DND-41 (cell line): ENCODE results near the gene PTPN1.

Experiments
- ATAC-seq: fragments of 200-7000 bp; cut with Tn5 transposase; 3 replicates; pipeline ENCODE4 v1.9.1; 2021; ENCODE audit warnings: low read depth; ENCODE audit not compliant: insufficient read depth
- DNase-seq: peaks from one replicate; pipeline ENCODE4 v3.0.0-alpha.2; 2020
- H2AFZ ChIP-seq: 2 replicates; pipeline ENCODE4 v1.6.0; 2012; ENCODE audit warnings: low read depth, low read length
- H3K27ac ChIP-seq: 2 replicates; pipeline ENCODE4 v1.5.1; 2012; ENCODE audit warnings: low read length, inconsistent platforms
- H3K27me3 ChIP-seq: fragments of 200-600 bp; sonication (generic); 2 replicates; pipeline ENCODE4 v1.6.0; 2012; ENCODE audit warnings: low read length, mild to moderate bottlenecking, inconsistent platforms; ENCODE audit not compliant: insufficient read depth, poor library complexity
- H3K36me3 ChIP-seq: 2 replicates; pipeline ENCODE4 v1.5.1; 2012; ENCODE audit warnings: low read length, inconsistent platforms; ENCODE audit not compliant: insufficient read depth
- H3K4me1 ChIP-seq: 2 replicates; pipeline ENCODE4 v1.5.1; 2012; ENCODE audit warnings: mild to moderate bottlenecking, low read length; ENCODE audit not compliant: insufficient read depth
- H3K4me2 ChIP-seq: 2 replicates; pipeline ENCODE4 v1.6.0; 2012; ENCODE audit warnings: mild to moderate bottlenecking, moderate library complexity, low read length, inconsistent platforms; ENCODE audit not compliant: insufficient read depth
- H3K4me3 ChIP-seq, 2 experiments: fragments of 200-600 bp in 1 of 2; shearing (Covaris generic) in 1 of 2; 2 replicates each; pipeline ENCODE4 v1.5.1; 2012 to 2016; ENCODE audit warnings: inconsistent platforms in 2 of 2, low read length in 2 of 2, mild to moderate bottlenecking in 2 of 2, low read depth in 1 of 2, moderate library complexity in 1 of 2
- H3K79me2 ChIP-seq: 2 replicates; pipeline ENCODE4 v1.6.0; 2012; ENCODE audit warnings: low read length, inconsistent platforms; ENCODE audit not compliant: insufficient read depth
- H3K9ac ChIP-seq: 2 replicates; pipeline ENCODE4 v1.6.0; 2012; ENCODE audit warnings: low read depth, mild to moderate bottlenecking, inconsistent platforms, low read length, moderate library complexity
- H3K9me3 ChIP-seq: 2 replicates; pipeline ENCODE4 v1.5.1; 2012; ENCODE audit warnings: low read length, moderate library complexity, mild to moderate bottlenecking, inconsistent platforms; ENCODE audit not compliant: insufficient read depth, severe bottlenecking
- H4K20me1 ChIP-seq: 2 replicates; pipeline ENCODE4 v1.6.0; 2012; ENCODE audit warnings: low read length; ENCODE audit not compliant: insufficient read depth
- CTCF ChIP-seq: IDR thresholded peaks from 2 replicates; pipeline ENCODE4 v1.5.1; 2012; ENCODE audit warnings: borderline replicate concordance, low read length, moderate library complexity, mild to moderate bottlenecking; ENCODE audit not compliant: poor library complexity, severe bottlenecking; ENCODE audit errors: extremely low read depth
- EZH2 ChIP-seq: IDR thresholded peaks from 3 replicates; pipeline ENCODE4 v1.6.1; 2012; ENCODE audit warnings: borderline replicate concordance, low read depth, mild to moderate bottlenecking, moderate library complexity, low read length, inconsistent platforms; ENCODE audit not compliant: severe bottlenecking

PTPN1 gene

GRCh38 chr20:50527068-50527605 is 17.0 kb downstream of the PTPN1 start:
- ATAC-seq, result no peak
- Histone ChIP-seq H3K9ac (no peak overlapping the region), H3K4me1 (peaks cover 5% of the 10 kb centered on the region; the same call in 1 of the 2 replicates), H3K36me3 (0 out of 2 replicates have a peak, but pooled peaks cover 8% of the 10 kb centered on the region), H3K9me3 (no peaks in the 10 kb centered on the region), H3K4me3 (no peak overlapping the region), H4K20me1 (peaks cover 68% of the 10 kb centered on the region), H3K27ac (no peak overlapping the region), H3K27me3 (no peaks in the 10 kb centered on the region), H3K79me2 (peaks cover 90% of the 10 kb centered on the region), H2AFZ (no peak overlapping the region), H3K4me2 (no peak overlapping the region)
- TF ChIP-seq EZH2 (no peak), CTCF (no peak)
- DNase-seq, result no peak

GRCh38 chr20:50528129-50528528 is 17.9 kb downstream of the PTPN1 start:
- Histone ChIP-seq H3K27ac (no peak overlapping the region), H3K4me3 (no peak overlapping the region), H4K20me1 (peaks cover 70% of the 10 kb centered on the region), H3K4me1 (peaks cover 5% of the 10 kb centered on the region; the same call in 1 of the 2 replicates), H3K4me2 (no peak overlapping the region), H3K9ac (no peak overlapping the region), H2AFZ (no peak overlapping the region), H3K27me3 (no peaks in the 10 kb centered on the region), H3K36me3 (0 out of 2 replicates have a peak, but pooled peaks cover 5% of the 10 kb centered on the region), H3K9me3 (no peaks in the 10 kb centered on the region), H3K79me2 (peaks cover 92% of the 10 kb centered on the region)
- no peak for ATAC-seq
- no peak for DNase-seq
- TF ChIP-seq CTCF (no peak), EZH2 (no peak)

DNA sequence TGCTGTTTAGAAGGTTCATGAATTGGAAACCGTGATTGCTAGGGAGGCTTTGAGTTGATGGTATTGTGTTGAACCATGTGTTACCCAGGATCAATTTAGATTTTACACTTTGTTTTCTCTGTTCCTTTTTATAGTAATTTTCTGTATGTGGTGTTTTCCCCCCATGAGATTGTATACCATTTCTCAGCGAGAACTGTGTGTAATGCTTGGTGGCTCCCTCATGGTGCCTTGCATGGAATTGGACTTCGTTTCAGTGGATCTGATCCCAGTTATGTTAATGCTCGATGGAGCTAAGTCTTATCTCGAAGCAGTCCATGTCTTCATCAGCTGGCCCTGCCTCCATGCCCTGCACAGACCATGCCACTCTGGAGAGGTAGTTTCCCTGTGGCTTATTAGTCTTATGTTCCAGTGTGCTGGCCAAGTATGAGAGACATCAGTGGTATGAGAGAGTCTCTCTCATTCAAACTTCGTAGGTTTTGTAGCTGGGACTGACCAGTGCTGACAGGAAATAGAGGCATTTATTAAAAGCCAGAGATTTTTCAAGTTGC is 18.7 kb downstream of the PTPN1 start:
- Histone ChIP-seq H3K4me1 (peaks cover 1% of the 10 kb centered on the region; the same call in 1 of the 2 replicates), H3K4me3 (no peak overlapping the region), H3K36me3 (0 out of 2 replicates have a peak, but pooled peaks cover 4% of the 10 kb centered on the region), H3K27ac (no peak overlapping the region), H3K4me2 (no peak overlapping the region), H4K20me1 (peaks cover 69% of the 10 kb centered on the region), H3K9ac (no peak overlapping the region), H2AFZ (no peak overlapping the region), H3K79me2 (peaks cover 92% of the 10 kb centered on the region), H3K9me3 (no peaks in the 10 kb centered on the region), H3K27me3 (no peaks in the 10 kb centered on the region)
- no peak for ATAC-seq
- TF ChIP-seq EZH2 (no peak), CTCF (no peak)
- no peak for DNase-seq
